Measurements from ENCODE around the gene VWCE. TPM values are rescaled to one million over a fixed set of nuclear protein-coding genes. Genes with fewer than 3 reads are reported as not detected.

Gene VWCE
- total and polyA plus RNA-seq, 9 of the 15 experiments (the other 6 are each of a cell fraction or from before 2014, with no cell fraction given): 0.06 to 1.6 (median 0.63) TPM; not detected in 1

DNA sequence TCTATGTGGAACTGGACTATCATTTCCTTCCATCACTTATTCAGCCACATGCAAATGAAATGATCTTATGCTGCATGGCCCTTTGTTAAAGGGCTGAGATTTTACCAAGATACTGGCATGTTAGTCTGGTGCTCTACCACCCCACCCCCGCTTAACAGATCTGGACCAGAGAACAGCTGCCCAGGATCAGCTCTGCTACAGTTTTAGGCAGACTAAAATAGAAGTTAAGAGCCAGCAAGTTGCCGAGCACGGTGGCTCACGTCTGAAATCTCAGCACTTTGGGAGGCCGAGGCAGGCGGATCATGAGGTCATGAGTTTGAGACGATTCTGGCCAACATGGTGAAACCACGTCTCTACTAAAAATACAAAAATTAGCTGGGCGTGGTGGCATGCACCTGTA, 33.2 kb upstream of the VWCE start (continued):
- TF ChIP-seq, protein P1, sequence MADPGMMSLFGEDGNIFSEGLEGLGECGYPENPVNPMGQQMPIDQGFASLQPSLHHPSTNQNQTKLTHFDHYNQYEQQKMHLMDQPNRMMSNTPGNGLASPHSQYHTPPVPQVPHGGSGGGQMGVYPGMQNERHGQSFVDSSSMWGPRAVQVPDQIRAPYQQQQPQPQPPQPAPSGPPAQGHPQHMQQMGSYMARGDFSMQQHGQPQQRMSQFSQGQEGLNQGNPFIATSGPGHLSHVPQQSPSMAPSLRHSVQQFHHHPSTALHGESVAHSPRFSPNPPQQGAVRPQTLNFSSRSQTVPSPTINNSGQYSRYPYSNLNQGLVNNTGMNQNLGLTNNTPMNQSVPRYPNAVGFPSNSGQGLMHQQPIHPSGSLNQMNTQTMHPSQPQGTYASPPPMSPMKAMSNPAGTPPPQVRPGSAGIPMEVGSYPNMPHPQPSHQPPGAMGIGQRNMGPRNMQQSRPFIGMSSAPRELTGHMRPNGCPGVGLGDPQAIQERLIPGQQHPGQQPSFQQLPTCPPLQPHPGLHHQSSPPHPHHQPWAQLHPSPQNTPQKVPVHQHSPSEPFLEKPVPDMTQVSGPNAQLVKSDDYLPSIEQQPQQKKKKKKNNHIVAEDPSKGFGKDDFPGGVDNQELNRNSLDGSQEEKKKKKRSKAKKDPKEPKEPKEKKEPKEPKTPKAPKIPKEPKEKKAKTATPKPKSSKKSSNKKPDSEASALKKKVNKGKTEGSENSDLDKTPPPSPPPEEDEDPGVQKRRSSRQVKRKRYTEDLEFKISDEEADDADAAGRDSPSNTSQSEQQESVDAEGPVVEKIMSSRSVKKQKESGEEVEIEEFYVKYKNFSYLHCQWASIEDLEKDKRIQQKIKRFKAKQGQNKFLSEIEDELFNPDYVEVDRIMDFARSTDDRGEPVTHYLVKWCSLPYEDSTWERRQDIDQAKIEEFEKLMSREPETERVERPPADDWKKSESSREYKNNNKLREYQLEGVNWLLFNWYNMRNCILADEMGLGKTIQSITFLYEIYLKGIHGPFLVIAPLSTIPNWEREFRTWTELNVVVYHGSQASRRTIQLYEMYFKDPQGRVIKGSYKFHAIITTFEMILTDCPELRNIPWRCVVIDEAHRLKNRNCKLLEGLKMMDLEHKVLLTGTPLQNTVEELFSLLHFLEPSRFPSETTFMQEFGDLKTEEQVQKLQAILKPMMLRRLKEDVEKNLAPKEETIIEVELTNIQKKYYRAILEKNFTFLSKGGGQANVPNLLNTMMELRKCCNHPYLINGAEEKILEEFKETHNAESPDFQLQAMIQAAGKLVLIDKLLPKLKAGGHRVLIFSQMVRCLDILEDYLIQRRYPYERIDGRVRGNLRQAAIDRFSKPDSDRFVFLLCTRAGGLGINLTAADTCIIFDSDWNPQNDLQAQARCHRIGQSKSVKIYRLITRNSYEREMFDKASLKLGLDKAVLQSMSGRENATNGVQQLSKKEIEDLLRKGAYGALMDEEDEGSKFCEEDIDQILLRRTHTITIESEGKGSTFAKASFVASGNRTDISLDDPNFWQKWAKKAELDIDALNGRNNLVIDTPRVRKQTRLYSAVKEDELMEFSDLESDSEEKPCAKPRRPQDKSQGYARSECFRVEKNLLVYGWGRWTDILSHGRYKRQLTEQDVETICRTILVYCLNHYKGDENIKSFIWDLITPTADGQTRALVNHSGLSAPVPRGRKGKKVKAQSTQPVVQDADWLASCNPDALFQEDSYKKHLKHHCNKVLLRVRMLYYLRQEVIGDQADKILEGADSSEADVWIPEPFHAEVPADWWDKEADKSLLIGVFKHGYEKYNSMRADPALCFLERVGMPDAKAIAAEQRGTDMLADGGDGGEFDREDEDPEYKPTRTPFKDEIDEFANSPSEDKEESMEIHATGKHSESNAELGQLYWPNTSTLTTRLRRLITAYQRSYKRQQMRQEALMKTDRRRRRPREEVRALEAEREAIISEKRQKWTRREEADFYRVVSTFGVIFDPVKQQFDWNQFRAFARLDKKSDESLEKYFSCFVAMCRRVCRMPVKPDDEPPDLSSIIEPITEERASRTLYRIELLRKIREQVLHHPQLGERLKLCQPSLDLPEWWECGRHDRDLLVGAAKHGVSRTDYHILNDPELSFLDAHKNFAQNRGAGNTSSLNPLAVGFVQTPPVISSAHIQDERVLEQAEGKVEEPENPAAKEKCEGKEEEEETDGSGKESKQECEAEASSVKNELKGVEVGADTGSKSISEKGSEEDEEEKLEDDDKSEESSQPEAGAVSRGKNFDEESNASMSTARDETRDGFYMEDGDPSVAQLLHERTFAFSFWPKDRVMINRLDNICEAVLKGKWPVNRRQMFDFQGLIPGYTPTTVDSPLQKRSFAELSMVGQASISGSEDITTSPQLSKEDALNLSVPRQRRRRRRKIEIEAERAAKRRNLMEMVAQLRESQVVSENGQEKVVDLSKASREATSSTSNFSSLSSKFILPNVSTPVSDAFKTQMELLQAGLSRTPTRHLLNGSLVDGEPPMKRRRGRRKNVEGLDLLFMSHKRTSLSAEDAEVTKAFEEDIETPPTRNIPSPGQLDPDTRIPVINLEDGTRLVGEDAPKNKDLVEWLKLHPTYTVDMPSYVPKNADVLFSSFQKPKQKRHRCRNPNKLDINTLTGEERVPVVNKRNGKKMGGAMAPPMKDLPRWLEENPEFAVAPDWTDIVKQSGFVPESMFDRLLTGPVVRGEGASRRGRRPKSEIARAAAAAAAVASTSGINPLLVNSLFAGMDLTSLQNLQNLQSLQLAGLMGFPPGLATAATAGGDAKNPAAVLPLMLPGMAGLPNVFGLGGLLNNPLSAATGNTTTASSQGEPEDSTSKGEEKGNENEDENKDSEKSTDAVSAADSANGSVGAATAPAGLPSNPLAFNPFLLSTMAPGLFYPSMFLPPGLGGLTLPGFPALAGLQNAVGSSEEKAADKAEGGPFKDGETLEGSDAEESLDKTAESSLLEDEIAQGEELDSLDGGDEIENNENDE (IDR thresholded peaks at IDR 0.05; ENCODE audit: low read depth, low read length): no peak
- TF ChIP-seq ZNF24 (IDR thresholded peaks at IDR 0.05): no peak
